H1 (cell line): ENCODE data around the gene B4GALNT3. TPM values are rescaled to one million over a fixed set of nuclear protein-coding genes. Genes with fewer than 3 reads are reported as not detected.

Source experiments
- CTCF ChIA-PET: fragments of 300-600 bp; sonication (Branson Sonifier 250); formaldehyde crosslinking; loops from one replicate; lab custom pipeline; 2021; ENCODE audit not compliant: partially characterized antibody; lab: Charles Lee
- POLR2A ChIA-PET: fragments of 300-600 bp; sonication (Branson Sonifier 250); formaldehyde crosslinking; loops from one replicate; lab custom pipeline; 2021; ENCODE audit warnings: inconsistent platforms; ENCODE audit not compliant: partially characterized antibody; lab: Charles Lee
- DNase-seq, 2 experiments: peaks; one replicate each; pipeline versions ENCODE4 v3.0.0 to v3.0.0-alpha.2; 2010 to 2022; ENCODE audit warnings: low spot score in 2 of 2, low read depth in 1 of 2, mixed read lengths in 1 of 2
- FAIRE-seq: peaks from 2 replicates; lab custom pipeline; 2011; peaks lifted over from hg19 to GRCh38; lab: Jason Lieb, UNC
- H2AFZ ChIP-seq: 2 replicates; pipeline ENCODE4 v1.8.1; 2012; ENCODE audit warnings: low read length, inconsistent platforms
- H2AK5ac ChIP-seq: 2 replicates; pipeline ENCODE4 v1.6.1; 2013; ENCODE audit warnings: low read depth, low read length
- H2BK120ac ChIP-seq: replicated peaks from 2 replicates; pipeline ENCODE3; 2013; ENCODE audit warnings: low read depth, low read length, inconsistent platforms
- H2BK12ac ChIP-seq: 2 replicates; pipeline ENCODE4 v1.6.1; 2013; ENCODE audit warnings: low read depth, low read length
- H2BK15ac ChIP-seq: 2 replicates; pipeline ENCODE4 v1.6.1; 2013; ENCODE audit warnings: low read length
- H2BK20ac ChIP-seq: 2 replicates; pipeline ENCODE4 v1.6.1; 2013; ENCODE audit warnings: low read length
- H2BK5ac ChIP-seq: 2 replicates; pipeline ENCODE4 v1.6.1; 2013; ENCODE audit warnings: low read depth, low read length
- H3K14ac ChIP-seq: 2 replicates; pipeline ENCODE4 v1.6.1; 2013; ENCODE audit warnings: inconsistent platforms; ENCODE audit not compliant: insufficient read length
- H3K18ac ChIP-seq: 2 replicates; pipeline ENCODE4 v1.6.1; 2013; ENCODE audit warnings: low read length; ENCODE audit errors: extremely low read depth
- H3K23ac ChIP-seq: 2 replicates; pipeline ENCODE4 v1.6.1; 2013; ENCODE audit warnings: inconsistent platforms; ENCODE audit not compliant: insufficient read length
- H3K23me2 ChIP-seq: 2 replicates; pipeline ENCODE4 v1.6.1; 2013; ENCODE audit warnings: low read depth, low read length
- H3K27ac ChIP-seq: 2 replicates; pipeline ENCODE4 v1.6.1; 2011; ENCODE audit warnings: low read depth, low read length, inconsistent platforms
- H3K27me3 ChIP-seq, 4 experiments: replicated peaks in 1 of 4; 1 replicate in 1 of 4; 2 replicates in 3 of 4; pipeline versions ENCODE4 v1.6.1 to v1.8.1; 2011 to 2013; ENCODE audit warnings: low read length in 3 of 4, mild to moderate bottlenecking in 3 of 4, inconsistent platforms in 2 of 4, mixed read lengths in 2 of 4, moderate library complexity in 1 of 4; ENCODE audit not compliant: control insufficient read depth in 3 of 4, insufficient read depth in 3 of 4; ENCODE audit errors: extremely low read depth in 1 of 4
- H3K36me3 ChIP-seq, 4 experiments: 2 replicates each; pipeline versions ENCODE4 v1.6.1 to v1.8.1; 2011 to 2013; ENCODE audit warnings: mild to moderate bottlenecking in 4 of 4, low read length in 3 of 4, moderate library complexity in 2 of 4, control low read depth in 1 of 4, inconsistent platforms in 1 of 4; ENCODE audit not compliant: insufficient read depth in 4 of 4, control insufficient read depth in 2 of 4
- H3K4ac ChIP-seq: replicated peaks from 2 replicates; pipeline ENCODE3; 2013; ENCODE audit warnings: low read length, low read depth, mixed read lengths, inconsistent platforms; ENCODE audit not compliant: insufficient read length
- H3K4me1 ChIP-seq, 4 experiments: replicated peaks in 1 of 4; 1 replicate in 1 of 4; 2 replicates in 3 of 4; pipeline versions ENCODE4 v1.6.1 to v1.8.1; 2011 to 2013; ENCODE audit warnings: low read length in 3 of 4, inconsistent platforms in 2 of 4, mixed read lengths in 1 of 4; ENCODE audit not compliant: insufficient read depth in 4 of 4, control insufficient read depth in 3 of 4
- H3K4me2 ChIP-seq, 2 experiments: 2 replicates each; pipeline versions ENCODE4 v1.6.1 to v1.8.1; 2011 to 2013; ENCODE audit warnings: low read depth in 2 of 2, low read length in 2 of 2, control low read depth in 1 of 2, inconsistent platforms in 1 of 2, mild to moderate bottlenecking in 1 of 2; ENCODE audit not compliant: insufficient read depth in 1 of 2
- H3K4me3 ChIP-seq, 4 experiments: fragments of 200-600, 300-600 bp in 1 of 4; sonication (generic), shearing (Covaris generic), sonication (Bioruptor Twin) in 1 of 4; 2 replicates each; pipeline versions ENCODE4 v1.5.1 to v1.8.1; 2011 to 2016; ENCODE audit warnings: low read length in 4 of 4, low read depth in 3 of 4, control low read depth in 2 of 4, inconsistent platforms in 2 of 4, mild to moderate bottlenecking in 2 of 4, mixed read lengths in 1 of 4, moderate library complexity in 1 of 4; ENCODE audit not compliant: insufficient read depth in 2 of 4; ENCODE audit errors: extremely low read depth in 1 of 4
- H3K56ac ChIP-seq: replicated peaks from 2 replicates; pipeline ENCODE3; 2013; ENCODE audit warnings: low read depth, mild to moderate bottlenecking, mixed read lengths, low read length, inconsistent platforms; ENCODE audit not compliant: insufficient read length
- H3K79me1 ChIP-seq: 2 replicates; pipeline ENCODE4 v1.6.1; 2013; ENCODE audit warnings: low read depth, low read length, control low read depth
- H3K79me2 ChIP-seq, 2 experiments: 2 replicates each; pipeline versions ENCODE4 v1.6.1 to v1.8.1; 2012 to 2013; ENCODE audit warnings: low read length in 2 of 2, mild to moderate bottlenecking in 2 of 2, inconsistent platforms in 1 of 2; ENCODE audit not compliant: insufficient read depth in 2 of 2, control insufficient read depth in 1 of 2
- H3K9ac ChIP-seq, 4 experiments: replicated peaks in 1 of 4; 1 replicate in 1 of 4; 2 replicates in 3 of 4; pipeline versions ENCODE4 v1.6.1 to v1.8.1; 2011 to 2013; ENCODE audit warnings: low read depth in 3 of 4, low read length in 3 of 4, control low read depth in 2 of 4, mild to moderate bottlenecking in 2 of 4, moderate library complexity in 2 of 4, inconsistent platforms in 1 of 4; ENCODE audit errors: extremely low read depth in 1 of 4
- H3K9me3 ChIP-seq, 2 experiments: 2 replicates each; pipeline versions ENCODE4 v1.6.1 to v1.8.1; 2012 to 2013; ENCODE audit warnings: mild to moderate bottlenecking in 2 of 2, moderate library complexity in 2 of 2, control low read depth in 1 of 2, inconsistent platforms in 1 of 2, low read depth in 1 of 2, low read length in 1 of 2, mixed read lengths in 1 of 2; ENCODE audit not compliant: insufficient read depth in 2 of 2
- H4K20me1 ChIP-seq, 2 experiments: replicated peaks in 1 of 2; 2 replicates each; pipeline versions ENCODE3 to v1.8.1; 2011 to 2013; ENCODE audit warnings: inconsistent platforms in 2 of 2, low read length in 2 of 2, mild to moderate bottlenecking in 1 of 2; ENCODE audit not compliant: insufficient read depth in 2 of 2, control insufficient read depth in 1 of 2
- H4K5ac ChIP-seq: 2 replicates; pipeline ENCODE4 v1.6.1; 2013; ENCODE audit warnings: low read length, low read depth, mixed read lengths, inconsistent platforms; ENCODE audit not compliant: insufficient read length
- H4K8ac ChIP-seq: 2 replicates; pipeline ENCODE4 v1.8.0; 2013; ENCODE audit warnings: mild to moderate bottlenecking, moderate library complexity, low read length, inconsistent platforms; ENCODE audit not compliant: insufficient read depth; ENCODE audit errors: extremely low read depth
- H4K91ac ChIP-seq: replicated peaks from 2 replicates; pipeline ENCODE3; 2013; ENCODE audit warnings: low read length, mixed read lengths, inconsistent platforms; ENCODE audit not compliant: insufficient read length
- ATF3 ChIP-seq: IDR thresholded peaks from 2 replicates; pipeline ENCODE4 v1.6.1; 2011; ENCODE audit warnings: low read depth, mild to moderate bottlenecking, low read length; ENCODE audit not compliant: insufficient read depth
- BCL11A ChIP-seq, 2 experiments: IDR thresholded peaks; one replicate each; pipeline ENCODE4 v1.6.1; 2011; ENCODE audit warnings: low read depth in 2 of 2, low read length in 2 of 2, mild to moderate bottlenecking in 2 of 2
- CBX8 ChIP-seq: fragments of 300-800, 300-1000 bp; sonication (generic); IDR thresholded peaks from 2 replicates; pipeline ENCODE4 v1.7.1; 2016; ENCODE audit warnings: low read depth, low read length, borderline replicate concordance
- GABPA ChIP-seq: IDR thresholded peaks from 2 replicates; pipeline ENCODE4 v1.6.1; 2011; ENCODE audit warnings: mild to moderate bottlenecking, low read length, moderate library complexity, borderline replicate concordance; ENCODE audit not compliant: insufficient read depth
- HDAC6 ChIP-seq: IDR thresholded peaks from one replicate; pipeline ENCODE4 v1.7.1; 2012; ENCODE audit warnings: low read depth, mild to moderate bottlenecking, inconsistent platforms, low read length, moderate library complexity
- JUND ChIP-seq: IDR thresholded peaks from 2 replicates; pipeline ENCODE4 v1.6.1; 2011; ENCODE audit warnings: mild to moderate bottlenecking, improper control_type of control experiment, low read length
- NRF1 ChIP-seq: IDR thresholded peaks from 2 replicates; pipeline ENCODE4 v1.6.1; 2011; ENCODE audit warnings: mild to moderate bottlenecking, low read depth, low read length, improper control_type of control experiment
- PHF8 ChIP-seq: fragments of 200-600 bp; sonication (generic); conservative IDR thresholded peaks from 2 replicates; pipeline ENCODE4 v1.7.1; 2012; ENCODE audit warnings: low read depth, mild to moderate bottlenecking, inconsistent platforms, low read length, moderate library complexity
- POLR2A ChIP-seq, 2 experiments: IDR thresholded peaks; 1 replicate in 1 of 2; 2 replicates in 1 of 2; pipeline ENCODE4 v1.6.1; 2011; ENCODE audit warnings: low read depth in 2 of 2, low read length in 2 of 2, mild to moderate bottlenecking in 2 of 2; ENCODE audit errors: control extremely low read depth in 1 of 2
- RXRA ChIP-seq: IDR thresholded peaks from 2 replicates; pipeline ENCODE4 v1.6.1; 2011; ENCODE audit warnings: low read depth, mild to moderate bottlenecking, low read length, moderate library complexity; ENCODE audit not compliant: insufficient read depth
- SRF ChIP-seq: IDR thresholded peaks from 2 replicates; pipeline ENCODE4 v1.6.1; 2011; ENCODE audit warnings: mild to moderate bottlenecking, low read depth, low read length, moderate library complexity
- SUZ12 ChIP-seq: fragments of 200-600 bp; sonication (generic); IDR thresholded peaks from 2 replicates; pipeline ENCODE4 v1.6.1; 2012; ENCODE audit warnings: mild to moderate bottlenecking, inconsistent platforms, low read length, moderate library complexity, mixed read lengths
- WGBS, 2 experiments: shearing (Covaris generic) in 1 of 2; methylation state at CpG; one replicate each; pipeline versions ENCODE4 v1.1.6 to v1.1.7; 2013 to 2015; ENCODE audit warnings: low lambda C conversion rate in 2 of 2, mixed read lengths in 2 of 2, inconsistent platforms in 1 of 2, low coverage in 1 of 2, missing lambda C conversion rate in 1 of 2; ENCODE audit not compliant: insufficient replicate concordance in 2 of 2, insufficient coverage in 1 of 2, insufficient read length in 1 of 2; ENCODE audit errors: extremely low coverage in 1 of 2, missing lambda C conversion rate in 1 of 2; 5-methylcytosine and 5-hydroxymethylcytosine counted together
- polyA plus RNA-seq, 7 experiments: library from polyadenylated mRNA; depleted of rRNA in 3 of 7; stranded (reverse) in 5 of 7; unstranded in 2 of 7; fragments of >200 nt in 5 of 7; fragments of 200-250 nt in 2 of 7; gene quantifications; 1 replicate in 5 of 7; 2 replicates in 1 of 7; 4 replicates in 1 of 7; pipeline versions ENCODE4 v1.2.1 to v1.2.3, GENCODE V29; 2011 to 2013; ENCODE audit warnings: missing spikeins in 2 of 7, mixed read lengths in 2 of 7
- total RNA-seq: library from RNA; stranded (reverse); fragmentation: NEBNext Ultra II Directional; extraction: Animal tissue kit (Norgen Biotek cat#: 25700); gene quantifications from 2 replicates; pipeline ENCODE4 v1.2.1, GENCODE V29; 2021

The B4GALNT3 gene
- total and polyA plus RNA-seq, 2 of the 8 experiments (the other 6 are each of a cell fraction or from before 2014, with no cell fraction given): 12.5 to 20.3 TPM

DNA sequence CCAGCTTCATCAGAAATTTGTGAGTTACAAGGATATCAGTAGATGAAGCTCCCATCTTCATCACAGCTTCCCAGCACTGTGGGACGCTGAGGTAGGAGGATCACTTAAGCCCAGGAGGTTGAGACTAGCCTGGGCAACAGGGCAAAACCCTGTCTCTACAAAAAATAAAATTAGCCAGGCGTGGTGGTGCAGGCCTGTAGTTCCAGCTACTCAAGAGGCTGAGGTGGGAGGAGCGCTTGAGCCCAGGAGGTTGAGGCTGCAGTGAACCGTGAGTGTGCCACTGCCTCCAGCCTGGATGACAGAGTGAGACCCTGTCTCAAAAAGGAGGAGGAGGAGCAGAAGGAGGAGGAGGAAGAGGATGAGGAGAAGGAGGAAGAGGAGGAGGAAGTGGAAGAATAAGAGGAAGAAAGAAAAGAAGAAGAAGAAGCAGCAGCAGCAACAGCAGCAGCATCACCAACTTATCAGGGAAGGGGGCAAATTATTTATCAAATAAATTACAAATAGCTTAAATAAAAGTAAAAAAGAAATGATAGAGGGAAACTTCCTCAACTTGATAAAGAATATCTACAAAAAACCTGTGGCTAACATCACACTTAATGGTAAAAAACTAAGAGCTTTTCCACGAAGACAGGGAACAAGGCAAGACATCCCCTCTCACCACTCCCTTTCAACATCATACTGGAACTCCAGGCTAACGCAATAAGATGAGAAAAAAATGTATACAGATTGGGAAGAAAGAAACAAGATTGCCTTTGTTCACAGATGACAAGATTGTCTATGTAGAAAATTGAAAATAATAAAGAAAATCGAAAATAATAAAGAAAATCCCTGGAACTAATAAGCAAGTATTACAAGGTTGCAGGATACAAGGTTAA, 133.9 kb downstream of the B4GALNT3 start:
- Histone ChIP-seq H3K4ac (no peak overlapping the region), H2BK12ac (no peak overlapping the region), H2BK15ac (no peak overlapping the region), H2AK5ac (no peak overlapping the region), H3K79me1 (no peaks in the 10 kb centered on the region), H3K56ac (no peak overlapping the region), H3K9ac (no peak overlapping the region), H3K18ac (no peak overlapping the region), H3K27ac (no peak overlapping the region), H3K23me2 (no peaks in the 10 kb centered on the region), H3K36me3 (no peaks in the 10 kb centered on the region), H4K20me1 (no peaks in the 10 kb centered on the region), H2BK20ac (no peak overlapping the region), H2AFZ (no peak overlapping the region), H3K4me1 (peaks cover 0 to 5% (median 1%) of the 10 kb centered on the region in 4 experiments; a peak in 3 of 7 replicates), H3K23ac (no peak overlapping the region), H4K8ac (no peak overlapping the region), H3K14ac (no peak overlapping the region), H3K79me2 (no peaks in the 10 kb centered on the region), H3K27me3 (no peaks in the 10 kb centered on the region), H3K4me2 (no peak overlapping the region), H4K5ac (no peak overlapping the region), H4K91ac (no peak overlapping the region), H2BK120ac (no peak overlapping the region), H3K4me3 (no peak overlapping the region), H3K9me3 (no peaks in the 10 kb centered on the region), H2BK5ac (no peak overlapping the region)
- DNase-seq: no peak
- WGBS, 2 experiments: 83% methylated on average over 7 of the region's 7 CpGs; no CpG with 5 or more reads in 1 of the 2 experiments
- FAIRE-seq: no peak
- POLR2A ChIA-PET: no interaction called here
- CTCF ChIA-PET: interaction anchor here (0.6 to 3.9 kb wide), 7 partner anchors 10 to 107 kb away, joined by 3 to 14 read pairs (median 3); no protein-coding TSS in a partner anchor
- no peak for TF ChIP-seq BCL11A (IDR thresholded peaks at IDR 0.05; ENCODE audit: low read depth in 2 of 2, low read length in 2 of 2)
- no peak for TF ChIP-seq ATF3
- no peak for TF ChIP-seq SUZ12
- no peak for TF ChIP-seq HDAC6
- TF ChIP-seq JUND: no peak
- TF ChIP-seq NRF1: no peak
- no peak for TF ChIP-seq PHF8
- TF ChIP-seq SRF: no peak
- TF ChIP-seq CBX8: no peak
- no peak for TF ChIP-seq POLR2A (IDR thresholded peaks at IDR 0.05; ENCODE audit: control extremely low read depth in 1 of 2, low read depth in 2 of 2, low read length in 2 of 2)
- TF ChIP-seq GABPA: no peak
- TF ChIP-seq RXRA: no peak
